ENCODE measurements around the gene RNASE13.

The RNASE13 gene

GRCh38 chr14:21063479-21063878 is 28.9 kb upstream of the RNASE13 start:
- DNase-seq (ENCODE audit: low read depth), result no peak

GRCh38 chr14:21061347-21061668 is 26.7 kb upstream of the RNASE13 start:
- no peak for DNase-seq (ENCODE audit: low read depth)

GRCh38 chr14:21060614-21061346 is 26.2 kb upstream of the RNASE13 start:
- DNase-seq (ENCODE audit: low read depth), result no peak

GRCh38 chr14:21059842-21060613 is 25.4 kb upstream of the RNASE13 start:
- DNase-seq (ENCODE audit: low read depth), result no peak

- no peak for DNase-seq (ENCODE audit: low read depth)
These were observed 24.3 kb upstream of the RNASE13 start for GRCh38 chr14:21058903-21059302.

- DNase-seq (ENCODE audit: low read depth), result no peak
These were observed 23.4 kb upstream of the RNASE13 start, which contains the start of gene RNASE8 for GRCh38 chr14:21057803-21058675. Gene RNASE8 (plus strand): TSS chr14:21057822. CDS start chr14:21057893, 71 bp downstream.

- no peak for DNase-seq (ENCODE audit: low read depth)
These were observed 22.0 kb upstream of the RNASE13 start for GRCh38 chr14:21056520-21057163.

GRCh38 chr14:21055432-21056117 is 21.0 kb upstream of the RNASE13 start:
- no peak for DNase-seq (ENCODE audit: low read depth)

- DNase-seq (ENCODE audit: low read depth), result no peak
These were observed 20.1 kb upstream of the RNASE13 start for GRCh38 chr14:21054768-21055145.

- DNase-seq (ENCODE audit: low read depth), result no peak
These were observed 19.6 kb upstream of the RNASE13 start for GRCh38 chr14:21054123-21054767.

- no peak for DNase-seq (ENCODE audit: low read depth)
These were observed 18.8 kb upstream of the RNASE13 start for GRCh38 chr14:21053184-21054122.

- DNase-seq (ENCODE audit: low read depth), result no peak
These were observed 16.0 kb upstream of the RNASE13 start for GRCh38 chr14:21050597-21050996.

- DNase-seq (ENCODE audit: low read depth), result no peak
These were observed 14.7 kb upstream of the RNASE13 start for GRCh38 chr14:21049271-21049673.

- no peak for DNase-seq (ENCODE audit: low read depth)
These were observed 14.0 kb upstream of the RNASE13 start for GRCh38 chr14:21048638-21049037.

- DNase-seq (ENCODE audit: low read depth), result no peak
These were observed 12.8 kb upstream of the RNASE13 start for GRCh38 chr14:21047378-21047781.

GRCh38 chr14:21043974-21044618 is 9.5 kb upstream of the RNASE13 start:
- no peak for DNase-seq (ENCODE audit: low read depth)

GRCh38 chr14:21043387-21043973 is 8.9 kb upstream of the RNASE13 start:
- DNase-seq (ENCODE audit: low read depth), result no peak

- DNase-seq (ENCODE audit: low read depth), result no peak
These were observed 8.3 kb upstream of the RNASE13 start for GRCh38 chr14:21042918-21043317.
